Stimulated activated CD4-positive, alpha-beta T cell treated with anti-CD3 and anti-CD28 coated beads, Interleukin-1b, Interleukin-23, amount 100 ng/mL, for 1 hour (primary cell): ENCODE data around the gene RSRC1.
"Not testable (repeated sequence)": the region's sequence is repeated elsewhere in the genome, so short reads cannot be mapped to it uniquely, and the experiment has no call there.

Experiments
- DNase-seq, 2 donors: peaks; one replicate each; pipeline ENCODE4 v3.0.0-alpha.2; 2020; ENCODE audit warnings: low read depth in 2 of 2

RSRC1 gene

GRCh38 chr3:158228942-158229341, 119.1 kb downstream of the RSRC1 start:
- not testable (repeated sequence) for DNase-seq

- no peak for DNase-seq
Observed at GRCh38 chr3:158233791-158234190, 123.9 kb downstream of the RSRC1 start.

- DNase-seq = no peak
Observed at GRCh38 chr3:158244274-158244673, 134.4 kb downstream of the RSRC1 start.

- no peak for DNase-seq
Observed at GRCh38 chr3:158247288-158247687, 137.4 kb downstream of the RSRC1 start.

GRCh38 chr3:158248261-158248660, 138.4 kb downstream of the RSRC1 start:
- no peak for DNase-seq

- no peak for DNase-seq
Observed at GRCh38 chr3:158249183-158249582, 139.3 kb downstream of the RSRC1 start.

- no peak for DNase-seq
Observed at GRCh38 chr3:158258619-158259018, 148.7 kb downstream of the RSRC1 start.

- DNase-seq = no peak
Observed at GRCh38 chr3:158260392-158260791, 150.5 kb downstream of the RSRC1 start.

GRCh38 chr3:158261371-158261991, 151.6 kb downstream of the RSRC1 start:
- no peak for DNase-seq

- DNase-seq = no peak
Observed at GRCh38 chr3:158264894-158265293, 155.0 kb downstream of the RSRC1 start.

- no peak for DNase-seq
Observed at GRCh38 chr3:158267015-158267414, 157.1 kb downstream of the RSRC1 start.

- DNase-seq = no peak
Observed at GRCh38 chr3:158269942-158270341, 160.1 kb downstream of the RSRC1 start.

GRCh38 chr3:158272081-158272480, 162.2 kb downstream of the RSRC1 start:
- no peak for DNase-seq

GRCh38 chr3:158273656-158274055, 163.8 kb downstream of the RSRC1 start:
- no peak for DNase-seq

- DNase-seq = no peak
Observed at GRCh38 chr3:158278187-158278586, 168.3 kb downstream of the RSRC1 start.

- no peak for DNase-seq
Observed at GRCh38 chr3:158279609-158280008, 169.7 kb downstream of the RSRC1 start.

GRCh38 chr3:158295771-158296170, 185.9 kb downstream of the RSRC1 start:
- DNase-seq = no peak

GRCh38 chr3:158297940-158298339, 188.1 kb downstream of the RSRC1 start:
- no peak for DNase-seq

GRCh38 chr3:158308236-158308928, 198.5 kb downstream of the RSRC1 start:
- no peak for DNase-seq

- no peak for DNase-seq
Observed at GRCh38 chr3:158312560-158313141, 202.8 kb downstream of the RSRC1 start.

- DNase-seq = no peak
Observed at GRCh38 chr3:158313338-158313927, 203.5 kb downstream of the RSRC1 start.

GRCh38 chr3:158314426-158315357, 204.8 kb downstream of the RSRC1 start:
- no peak for DNase-seq
